Gastrocnemius medialis (tissue), 4 donors: ENCODE measurements around the gene RB1. TPM values are rescaled to one million over a fixed set of nuclear protein-coding genes. Genes with fewer than 3 reads are reported as not detected.
A peak's percentile ranks its signal among the peaks of the same experiment; 100 is the strongest.

Source experiments
- ATAC-seq, 2 donors: fragments of 150-250 bp; one replicate each; pipeline ENCODE4 v1.9.1; 2016
- DNase-seq, 2 donors: peaks; one replicate each; pipeline ENCODE4 v3.0.0-alpha.2; 2019
- H3K27ac ChIP-seq, 4 donors: fragments of 200-600 bp; sonication (generic); 1 replicate in 1 of 4; 2 replicates in 3 of 4; pipeline ENCODE4 v1.5.1; 2016 to 2018; ENCODE audit warnings: mild to moderate bottlenecking in 2 of 4, moderate library complexity in 1 of 4
- H3K27me3 ChIP-seq, 3 donors: fragments of 200-600 bp; sonication (generic) in 2 of 3; 1 replicate in 1 of 3; 2 replicates in 2 of 3; pipeline versions ENCODE4 v1.5.1 to v1.6.0; 2016 to 2019; ENCODE audit warnings: mild to moderate bottlenecking in 1 of 3, moderate library complexity in 1 of 3
- H3K36me3 ChIP-seq, 2 donors: fragments of 200-600 bp; sonication (generic) in 1 of 2; one replicate each; pipeline ENCODE4 v1.5.1; 2017 to 2018
- H3K4me1 ChIP-seq, 2 donors: fragments of 200-600 bp; sonication (generic) in 1 of 2; one replicate each; pipeline ENCODE4 v1.5.1; 2016 to 2017; ENCODE audit warnings: mild to moderate bottlenecking in 2 of 2
- H3K4me3 ChIP-seq, 4 donors: fragments of 200-600 bp; sonication (generic) in 3 of 4; 1 replicate in 1 of 4; 2 replicates in 3 of 4; pipeline ENCODE4 v1.5.1; 2016 to 2019; ENCODE audit warnings: mild to moderate bottlenecking in 2 of 4
- H3K9me3 ChIP-seq, 3 donors: fragments of 200-600 bp; sonication (generic) in 2 of 3; 1 replicate in 1 of 3; 2 replicates in 2 of 3; pipeline ENCODE4 v1.5.1; 2016 to 2019
- CTCF ChIP-seq, 5 experiments: fragments of 450-650 bp in 3 of 5; fragments of 200-600 bp in 2 of 5; sonication (generic) in 2 of 5; IDR thresholded peaks in 4 of 5; conservative IDR thresholded peaks in 1 of 5; 1 replicate in 4 of 5; 2 replicates in 1 of 5; pipeline ENCODE4 v1.5.1; 2016 to 2019; ENCODE audit warnings: antibody characterized with exemption in 5 of 5, mild to moderate bottlenecking in 3 of 5, moderate library complexity in 3 of 5
- POLR2A ChIP-seq, 2 donors: fragments of 450-650 bp; IDR thresholded peaks; one replicate each; pipeline ENCODE4 v1.6.1; 2017; ENCODE audit warnings: antibody characterized with exemption in 2 of 2, mild to moderate bottlenecking in 2 of 2, moderate library complexity in 2 of 2
- in situ Hi-C, 4 donors: fragments of 200-750 bp; cut with MboI; loops; one replicate each; pipeline versions ENCODE4 v1.15.0 to v1.8.0; 2017; ENCODE audit warnings: low sequenced_read_pairs in 4 of 4
- intact Hi-C: fragments of 100-400 bp; cut with DNase I; formaldehyde crosslinking; loops from one replicate; pipeline ENCODE4 v1.15.1; 2023; ENCODE audit warnings: low total_unique reads
- total RNA-seq, 4 donors: library from RNA; depleted of rRNA; stranded (reverse); fragments of >200 nt; gene quantifications; one replicate each; pipeline versions ENCODE4 v1.1.0 to v1.2.3, GENCODE V29; 2016

Gene RB1
- total RNA-seq, 4 donors from 2014 or later: 29.3 to 45.6 (median 33.2) TPM

GRCh38 chr13:48489666-48490065 is 186.1 kb downstream of the RB1 start:
- Histone ChIP-seq H3K36me3 (no peaks in the 10 kb centered on the region), H3K27me3 (no peaks in the 10 kb centered on the region), H3K9me3 (no peaks in the 10 kb centered on the region), H3K4me1 (peaks cover 9 to 16% of the 10 kb centered on the region in 2 donors), H3K27ac (no peak overlapping the region), H3K4me3 (no peak overlapping the region)
- DNase-seq (no peak), ATAC-seq (no peak)
- intact Hi-C loops (loop anchor here (5.0 kb wide), 2 partner anchors 77 to 88 kb away; partner anchors contain the start of gene LPAR6), in situ Hi-C loops (loop anchor here in 1 of 4 donors (10.0 kb wide), 1 partner anchor 85 kb away; no protein-coding TSS in a partner anchor)
- TF ChIP-seq CTCF (IDR thresholded peaks at IDR 0.05 in 4 of 5, conservative IDR thresholded peaks at IDR 0.05 in 1 of 5): no peak
- no peak for TF ChIP-seq POLR2A (IDR thresholded peaks at IDR 0.05)

DNA sequence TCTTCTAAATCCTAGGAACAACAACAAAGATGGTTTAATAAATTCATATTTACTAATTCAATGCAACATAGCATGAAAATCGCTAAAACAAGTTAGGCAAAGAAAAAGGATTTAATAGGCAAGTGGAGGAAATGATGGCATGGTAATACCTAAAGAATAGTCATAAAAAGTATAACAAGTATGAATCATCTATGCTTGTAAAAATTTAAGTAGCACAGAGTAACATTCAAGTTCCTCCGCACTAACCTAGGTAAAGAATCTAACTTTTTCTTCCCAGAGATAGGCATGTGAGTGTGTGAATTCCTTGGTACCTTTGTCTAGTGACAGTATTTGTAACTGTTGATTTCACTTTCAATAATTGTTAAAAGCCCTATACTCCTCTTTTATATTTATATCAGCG is 186.7 kb downstream of the RB1 start:
- no peak for DNase-seq
- H3K9me3 ChIP-seq: no peaks in the 10 kb centered on the region
- no peak for ATAC-seq
- in situ Hi-C loops: loop anchor here in 1 of 4 donors (10.0 kb wide), 1 partner anchor 85 kb away; no protein-coding TSS in a partner anchor
- H3K27ac ChIP-seq: no peak overlapping the region
- H3K27me3 ChIP-seq: no peaks in the 10 kb centered on the region
- intact Hi-C loops: loop anchor here (5.0 kb wide), 2 partner anchors 78 to 87 kb away; partner anchors contain the start of gene LPAR6
- no peak overlapping the region for H3K4me3 ChIP-seq
- peaks cover 9 to 17% of the 10 kb centered on the region in 2 donors for H3K4me1 ChIP-seq
- no peak for TF ChIP-seq POLR2A (IDR thresholded peaks at IDR 0.05)
- TF ChIP-seq CTCF (IDR thresholded peaks at IDR 0.05 in 4 of 5, conservative IDR thresholded peaks at IDR 0.05 in 1 of 5): no peak
- no peaks in the 10 kb centered on the region for H3K36me3 ChIP-seq

- no peak for TF ChIP-seq CTCF (IDR thresholded peaks at IDR 0.05 in 4 of 5, conservative IDR thresholded peaks at IDR 0.05 in 1 of 5)
- TF ChIP-seq POLR2A (IDR thresholded peaks at IDR 0.05): no peak
- intact Hi-C loops: loop anchor here (5.0 kb wide), 2 partner anchors 79 to 86 kb away; partner anchors contain the start of gene LPAR6
- H3K36me3 ChIP-seq: no peaks in the 10 kb centered on the region
- H3K4me1 ChIP-seq: peaks cover 9 to 17% of the 10 kb centered on the region in 2 donors
- no peaks in the 10 kb centered on the region for H3K9me3 ChIP-seq
- no peak for ATAC-seq
- in situ Hi-C loops: loop anchor here in 1 of 4 donors (10.0 kb wide), 1 partner anchor 83 kb away; no protein-coding TSS in a partner anchor
- no peaks in the 10 kb centered on the region for H3K27me3 ChIP-seq
- no peak for DNase-seq
- H3K4me3 ChIP-seq: peak overlapping the region in 1 of 4 donors; percentile 40
- peak overlapping the region; percentile 57 to 73 (median 67) for H3K27ac ChIP-seq
Measured at GRCh38 chr13:48491423-48492095, 188.0 kb downstream of the RB1 start.

DNA sequence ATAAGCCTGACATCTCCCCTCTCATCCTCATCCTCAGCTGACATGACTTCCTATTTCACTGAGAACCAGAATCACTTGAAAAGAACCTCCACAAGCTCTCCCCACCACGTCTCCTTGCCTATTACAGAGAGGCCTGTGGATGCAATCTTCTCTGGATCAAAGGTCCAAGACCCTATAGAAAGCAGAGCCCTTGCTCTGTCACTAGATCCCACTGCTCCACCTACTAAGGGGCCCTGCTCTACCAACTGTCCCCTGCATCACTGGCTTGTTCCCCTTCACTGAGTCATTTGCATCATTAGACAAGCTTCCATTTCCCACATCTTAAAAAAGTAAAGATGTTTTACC is 188.5 kb downstream of the RB1 start:
- peak in 1 of 2 donors; percentile 19 for ATAC-seq
- no peaks in the 10 kb centered on the region for H3K27me3 ChIP-seq
- no peaks in the 10 kb centered on the region for H3K36me3 ChIP-seq
- H3K9me3 ChIP-seq: no peaks in the 10 kb centered on the region
- TF ChIP-seq CTCF (IDR thresholded peaks at IDR 0.05 in 4 of 5, conservative IDR thresholded peaks at IDR 0.05 in 1 of 5): no peak
- TF ChIP-seq POLR2A (IDR thresholded peaks at IDR 0.05): no peak
- peak overlapping the region; percentile 26 to 47 (median 37) for H3K4me3 ChIP-seq
- in situ Hi-C loops (loop anchor here in 1 of 4 donors (10.0 kb wide), 1 partner anchor 83 kb away; no protein-coding TSS in a partner anchor), intact Hi-C loops (loop anchor here (5.0 kb wide), 2 partner anchors 80 to 85 kb away; partner anchors contain the start of gene LPAR6)
- no peak for DNase-seq
- H3K4me1 ChIP-seq: peaks cover 9 to 17% of the 10 kb centered on the region in 2 donors
- H3K27ac ChIP-seq: peak overlapping the region; percentile 57 to 73 (median 67)
